ENCODE results near the gene RPS19.

Gene RPS19

DNA sequence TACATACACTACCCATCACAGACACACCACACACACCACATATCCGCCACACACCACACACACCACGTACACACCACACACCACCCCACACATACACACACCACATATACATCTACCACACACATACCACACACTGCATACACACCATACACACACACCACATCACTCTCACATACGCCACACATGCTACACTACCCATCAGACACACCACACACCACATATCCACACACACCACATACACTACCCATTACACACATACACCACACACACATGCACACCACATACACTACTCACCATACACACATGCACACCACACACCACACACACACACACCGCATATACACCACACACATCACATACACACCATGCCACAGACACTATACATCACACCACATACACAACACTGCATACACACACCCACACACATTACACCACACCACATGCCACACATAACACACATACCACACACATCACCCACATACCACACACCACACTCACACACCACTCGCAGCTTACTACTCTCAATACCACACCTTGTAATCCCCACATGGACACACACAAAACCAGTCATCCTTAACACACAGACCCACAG is 58.7 kb downstream of the RPS19 start:
- no peak overlapping the region for H3K4me3 ChIP-seq (ENCODE audit: low read depth, low read length)
- no peak for DNase-seq (ENCODE audit: low read depth)
- TF ChIP-seq POLR2A (IDR thresholded peaks at IDR 0.05; ENCODE audit: extremely low read depth, insufficient read length) = no peak

DNA sequence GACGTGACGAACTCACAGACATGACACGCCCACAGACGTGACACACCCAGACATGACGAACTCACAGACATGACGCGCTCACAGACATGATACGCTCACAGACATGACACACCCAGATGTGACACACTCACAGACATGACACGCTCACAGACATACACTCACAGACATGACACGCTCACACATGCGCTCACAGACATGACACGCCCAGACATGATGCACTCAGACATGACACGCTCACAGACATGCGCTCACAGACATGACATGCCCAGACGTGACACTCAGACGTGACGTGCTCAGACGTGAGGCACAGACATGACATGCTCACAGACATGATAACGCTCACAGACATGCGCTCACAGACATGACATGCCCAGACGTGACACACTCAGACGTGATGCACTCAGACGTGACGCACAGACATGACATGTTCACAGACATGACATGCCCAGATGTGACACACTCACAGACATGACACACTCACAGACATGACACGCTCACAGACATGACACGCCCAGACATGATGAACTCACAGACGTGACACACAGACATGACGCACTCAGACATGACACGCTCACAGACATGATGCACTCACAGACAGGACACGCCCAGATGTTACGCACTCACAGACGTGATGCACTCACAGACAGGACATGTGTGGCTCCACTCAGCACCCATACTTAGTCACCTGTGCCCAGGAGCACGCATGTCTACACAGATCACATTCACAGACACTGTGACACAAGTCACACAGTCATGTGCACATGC is 60.1 kb downstream of the RPS19 start:
- H3K4me3 ChIP-seq (ENCODE audit: low read depth, low read length) = no peak overlapping the region
- no peak for TF ChIP-seq MYC (IDR thresholded peaks at IDR 0.05; ENCODE audit: low read depth, low read length)
- TF ChIP-seq, protein P1, sequence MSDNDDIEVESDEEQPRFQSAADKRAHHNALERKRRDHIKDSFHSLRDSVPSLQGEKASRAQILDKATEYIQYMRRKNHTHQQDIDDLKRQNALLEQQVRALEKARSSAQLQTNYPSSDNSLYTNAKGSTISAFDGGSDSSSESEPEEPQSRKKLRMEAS (IDR thresholded peaks at IDR 0.05; ENCODE audit: low read depth, low read length) = no peak
- no peak for TF ChIP-seq POLR2A (IDR thresholded peaks at IDR 0.05; ENCODE audit: extremely low read depth, insufficient read length)
- TF ChIP-seq, protein P2, sequence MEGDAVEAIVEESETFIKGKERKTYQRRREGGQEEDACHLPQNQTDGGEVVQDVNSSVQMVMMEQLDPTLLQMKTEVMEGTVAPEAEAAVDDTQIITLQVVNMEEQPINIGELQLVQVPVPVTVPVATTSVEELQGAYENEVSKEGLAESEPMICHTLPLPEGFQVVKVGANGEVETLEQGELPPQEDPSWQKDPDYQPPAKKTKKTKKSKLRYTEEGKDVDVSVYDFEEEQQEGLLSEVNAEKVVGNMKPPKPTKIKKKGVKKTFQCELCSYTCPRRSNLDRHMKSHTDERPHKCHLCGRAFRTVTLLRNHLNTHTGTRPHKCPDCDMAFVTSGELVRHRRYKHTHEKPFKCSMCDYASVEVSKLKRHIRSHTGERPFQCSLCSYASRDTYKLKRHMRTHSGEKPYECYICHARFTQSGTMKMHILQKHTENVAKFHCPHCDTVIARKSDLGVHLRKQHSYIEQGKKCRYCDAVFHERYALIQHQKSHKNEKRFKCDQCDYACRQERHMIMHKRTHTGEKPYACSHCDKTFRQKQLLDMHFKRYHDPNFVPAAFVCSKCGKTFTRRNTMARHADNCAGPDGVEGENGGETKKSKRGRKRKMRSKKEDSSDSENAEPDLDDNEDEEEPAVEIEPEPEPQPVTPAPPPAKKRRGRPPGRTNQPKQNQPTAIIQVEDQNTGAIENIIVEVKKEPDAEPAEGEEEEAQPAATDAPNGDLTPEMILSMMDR (IDR thresholded peaks at IDR 0.05; ENCODE audit: low read depth, low read length) = no peak
- DNase-seq (ENCODE audit: low read depth) = no peak

DNA sequence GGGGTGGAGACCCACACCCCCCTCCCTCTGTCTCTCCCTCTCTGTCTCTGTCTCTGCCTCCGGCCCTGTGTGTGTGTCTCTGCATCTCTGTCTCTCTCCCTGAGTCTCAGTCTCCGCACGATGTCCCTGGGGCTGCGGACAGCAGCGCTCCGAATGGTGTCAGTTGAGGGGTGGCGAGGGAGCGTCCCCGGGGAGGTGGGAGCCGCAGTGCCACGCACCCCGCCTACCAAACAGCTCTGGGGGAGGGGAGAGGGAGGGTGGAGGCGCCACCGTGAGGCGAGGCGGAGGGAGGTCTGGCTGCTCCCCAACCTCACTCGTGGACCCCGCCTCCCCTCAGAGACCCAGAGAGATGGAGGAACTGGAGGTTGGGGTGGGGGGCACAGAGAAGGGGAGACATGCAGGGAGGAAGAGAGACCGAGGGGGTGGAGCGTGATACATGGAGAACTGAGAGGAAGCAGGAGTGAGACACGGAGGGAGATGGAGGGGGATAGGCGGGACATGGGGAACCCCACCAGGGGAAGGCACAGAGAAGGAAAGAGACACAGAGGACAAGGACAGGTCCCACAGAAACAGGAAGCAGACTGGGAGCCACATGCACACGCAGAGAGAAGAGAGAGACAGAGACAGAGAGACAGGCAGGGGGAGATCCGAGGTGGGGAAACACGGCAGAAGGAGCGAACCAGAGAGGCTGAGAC is 61.0 kb downstream of the RPS19 start:
- DNase-seq (ENCODE audit: low read depth) = no peak
- TF ChIP-seq, protein P1 (IDR thresholded peaks at IDR 0.05; ENCODE audit: low read depth, low read length) = no peak
- TF ChIP-seq POLR2A (IDR thresholded peaks at IDR 0.05; ENCODE audit: extremely low read depth, insufficient read length) (no peak), MYC (IDR thresholded peaks at IDR 0.05; ENCODE audit: low read depth, low read length) (no peak)
- TF ChIP-seq, protein P2 (IDR thresholded peaks at IDR 0.05; ENCODE audit: low read depth, low read length) = no peak
- H3K4me3 ChIP-seq (ENCODE audit: low read depth, low read length) = no peak overlapping the region

DNA sequence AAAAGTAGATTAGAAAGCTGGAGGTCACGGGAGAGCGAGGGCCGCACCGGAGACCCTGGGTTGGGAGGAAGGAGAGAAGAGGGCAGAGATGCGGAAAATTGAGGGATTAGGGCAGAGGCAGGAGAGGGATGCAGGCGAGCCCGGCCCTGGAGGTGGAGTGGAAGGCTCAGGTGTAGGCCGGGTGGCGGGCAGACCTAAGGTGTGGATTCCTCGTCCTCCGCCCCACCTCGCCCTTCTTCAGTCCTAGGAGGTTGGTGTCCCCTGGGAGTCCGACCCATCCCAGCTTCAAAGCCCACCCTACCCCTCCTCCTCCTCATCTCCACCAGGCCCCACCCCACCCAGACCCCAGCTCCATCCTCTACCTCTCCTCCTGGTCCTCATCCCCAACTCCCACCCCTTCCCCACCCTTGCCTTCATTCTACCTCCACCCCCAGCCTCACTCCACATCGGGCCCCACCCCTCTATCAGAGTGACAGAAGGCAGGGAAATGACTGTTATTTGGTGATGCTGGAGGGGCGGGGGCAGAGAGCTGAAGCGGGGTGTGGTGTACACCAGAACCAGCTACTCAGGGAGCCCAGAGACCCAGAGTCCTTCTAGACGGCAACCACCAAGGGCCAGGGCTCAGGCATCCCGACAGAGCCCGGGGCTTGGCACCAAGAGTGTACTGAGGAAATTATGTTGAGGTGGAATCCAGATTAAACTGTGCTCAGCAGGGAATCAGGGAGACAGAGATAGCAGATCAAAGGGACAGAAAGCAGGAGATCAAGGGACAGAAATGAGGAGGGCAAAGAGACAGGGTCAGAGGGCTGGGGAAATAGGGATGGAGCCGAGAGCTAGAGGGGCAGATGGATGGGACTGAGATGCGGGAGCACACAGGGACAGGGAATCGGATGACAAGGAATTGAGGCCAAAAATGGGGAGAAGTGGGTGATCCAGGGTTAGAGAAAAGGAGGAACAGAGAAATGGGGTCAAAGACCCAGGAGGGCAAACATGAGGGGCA is 61.8 kb downstream of the RPS19 start:
- TF ChIP-seq, protein P2 (IDR thresholded peaks at IDR 0.05; ENCODE audit: low read depth, low read length) = no peak
- TF ChIP-seq, protein P1 (IDR thresholded peaks at IDR 0.05; ENCODE audit: low read depth, low read length) = no peak
- TF ChIP-seq MYC (IDR thresholded peaks at IDR 0.05; ENCODE audit: low read depth, low read length) = no peak
- TF ChIP-seq POLR2A (IDR thresholded peaks at IDR 0.05; ENCODE audit: extremely low read depth, insufficient read length) = no peak

More for the DNA sequence above, 61.8 kb downstream of the RPS19 start:
- DNase-seq (ENCODE audit: low read depth) = no peak
- no peak overlapping the region for H3K4me3 ChIP-seq (ENCODE audit: low read depth, low read length)
